Trophoblast cell (in vitro differentiated cells and primary cell): ENCODE data around the gene SS18L1.
A peak's percentile ranks its signal among the peaks of the same experiment; 100 is the strongest.

Experiments
- DNase-seq, 2 donors: peaks; one replicate each; pipeline ENCODE4 v3.0.0-alpha.2; 2016
- H2AFZ ChIP-seq: 2 replicates; pipeline ENCODE4 v1.6.1; 2013; ENCODE audit warnings: low read length, moderate library complexity, mild to moderate bottlenecking; ENCODE audit not compliant: insufficient read depth, poor library complexity
- H2AK5ac ChIP-seq: 2 replicates; pipeline ENCODE4 v1.6.1; 2013; ENCODE audit warnings: mild to moderate bottlenecking, low read length
- H2BK120ac ChIP-seq: 2 replicates; pipeline ENCODE4 v1.6.1; 2013; ENCODE audit warnings: low read length, mild to moderate bottlenecking, moderate library complexity; ENCODE audit not compliant: insufficient read depth, poor library complexity
- H2BK12ac ChIP-seq: 2 replicates; pipeline ENCODE4 v1.6.1; 2013; ENCODE audit warnings: mild to moderate bottlenecking, low read length, moderate library complexity
- H2BK5ac ChIP-seq: 2 replicates; pipeline ENCODE4 v1.6.1; 2013; ENCODE audit warnings: low read length, low read depth, moderate library complexity, mild to moderate bottlenecking; ENCODE audit not compliant: poor library complexity
- H3K14ac ChIP-seq: 2 replicates; pipeline ENCODE4 v1.6.1; 2013; ENCODE audit warnings: mild to moderate bottlenecking, low read length
- H3K18ac ChIP-seq: 2 replicates; pipeline ENCODE4 v1.6.1; 2013; ENCODE audit warnings: mild to moderate bottlenecking, low read length
- H3K23ac ChIP-seq: 2 replicates; pipeline ENCODE4 v1.6.1; 2013; ENCODE audit warnings: low read length
- H3K27ac ChIP-seq: 2 replicates; pipeline ENCODE4 v1.5.1; 2013; ENCODE audit warnings: low read depth, mild to moderate bottlenecking, inconsistent platforms, low read length, moderate library complexity
- H3K27me3 ChIP-seq: 2 replicates; pipeline ENCODE4 v1.6.1; 2013; ENCODE audit warnings: inconsistent platforms, mild to moderate bottlenecking, low read length, moderate library complexity; ENCODE audit not compliant: insufficient read depth
- H3K36me3 ChIP-seq, 2 experiments: 1 replicate in 1 of 2; 2 replicates in 1 of 2; pipeline ENCODE4 v1.6.1; 2013; ENCODE audit warnings: low read length in 2 of 2, mild to moderate bottlenecking in 2 of 2, moderate library complexity in 1 of 2; ENCODE audit not compliant: insufficient read depth in 2 of 2, control insufficient read depth in 1 of 2
- H3K4ac ChIP-seq: 2 replicates; pipeline ENCODE4 v1.6.1; 2013; ENCODE audit warnings: low read depth, mild to moderate bottlenecking, low read length, moderate library complexity
- H3K4me1 ChIP-seq, 2 experiments: 1 replicate in 1 of 2; 2 replicates in 1 of 2; pipeline ENCODE4 v1.6.1; 2013; ENCODE audit warnings: low read length in 2 of 2, mild to moderate bottlenecking in 2 of 2, moderate library complexity in 1 of 2; ENCODE audit not compliant: insufficient read depth in 2 of 2, control insufficient read depth in 1 of 2
- H3K4me2 ChIP-seq: 2 replicates; pipeline ENCODE4 v1.6.1; 2013; ENCODE audit warnings: inconsistent platforms, mild to moderate bottlenecking, low read length, moderate library complexity
- H3K4me3 ChIP-seq: 2 replicates; pipeline ENCODE4 v1.5.1; 2013; ENCODE audit warnings: mild to moderate bottlenecking, low read depth, low read length, inconsistent platforms
- H3K79me1 ChIP-seq: one replicate; pipeline ENCODE4 v1.6.1; 2013; ENCODE audit warnings: low read length
- H3K79me2 ChIP-seq: 2 replicates; pipeline ENCODE4 v1.6.1; 2013; ENCODE audit warnings: low read length, mild to moderate bottlenecking; ENCODE audit not compliant: control insufficient read depth, insufficient read depth, poor library complexity
- H3K9ac ChIP-seq: 2 replicates; pipeline ENCODE4 v1.6.1; 2013; ENCODE audit warnings: mild to moderate bottlenecking, low read length
- H3K9me3 ChIP-seq: 2 replicates; pipeline ENCODE4 v1.6.1; 2013; ENCODE audit warnings: low read depth, mild to moderate bottlenecking, control low read depth, inconsistent platforms, low read length; ENCODE audit not compliant: insufficient read depth
- H4K12ac ChIP-seq: 2 replicates; pipeline ENCODE4 v1.6.1; 2013; ENCODE audit warnings: low read depth, mild to moderate bottlenecking, low read length, moderate library complexity
- H4K8ac ChIP-seq: 2 replicates; pipeline ENCODE4 v1.6.1; 2013; ENCODE audit warnings: low read depth, mild to moderate bottlenecking, low read length, moderate library complexity
- H4K91ac ChIP-seq: one replicate; pipeline ENCODE4 v1.6.1; 2013; ENCODE audit warnings: low read depth, mild to moderate bottlenecking, low read length, moderate library complexity
- WGBS: extraction: QIAGEN DNeasy Blood & Tissue Kit; methylation state at CpG from one replicate; pipeline ENCODE4 v1.1.7; 2013; ENCODE audit warnings: missing lambda C conversion rate; ENCODE audit not compliant: insufficient read length, insufficient coverage; ENCODE audit errors: extremely low coverage; 5-methylcytosine and 5-hydroxymethylcytosine counted together

SS18L1 gene

GRCh38 chr20:62119115-62119514, 24.5 kb upstream of the SS18L1 start:
- no peak overlapping the region for H3K23ac ChIP-seq
- H3K4me1 ChIP-seq, result peaks cover 8 to 9% of the 10 kb centered on the region in 2 experiments
- H3K4ac ChIP-seq, result no peak overlapping the region
- H2BK120ac ChIP-seq, result no peak overlapping the region
- no peak for DNase-seq
- no peak overlapping the region for H2AK5ac ChIP-seq
- H3K9me3 ChIP-seq, result no peaks in the 10 kb centered on the region
- no peaks in the 10 kb centered on the region for H3K27me3 ChIP-seq
- H3K4me2 ChIP-seq, result no peak overlapping the region
- no CpG with 5 or more reads among the region's 5 CpGs for WGBS
- H2BK5ac ChIP-seq, result no peak overlapping the region
- H3K79me2 ChIP-seq, result peaks cover 12% of the 10 kb centered on the region
- no peak overlapping the region for H3K18ac ChIP-seq
- H2BK12ac ChIP-seq, result no peak overlapping the region
- H3K14ac ChIP-seq, result no peak overlapping the region
- H3K79me1 ChIP-seq, result peaks cover 8% of the 10 kb centered on the region
- H4K12ac ChIP-seq, result no peak overlapping the region
- no peaks in the 10 kb centered on the region for H3K36me3 ChIP-seq
- no peak overlapping the region for H2AFZ ChIP-seq
- H3K9ac ChIP-seq, result no peak overlapping the region
- H4K8ac ChIP-seq, result no peak overlapping the region
- H4K91ac ChIP-seq, result no peak overlapping the region
- H3K27ac ChIP-seq, result no peak overlapping the region
- no peak overlapping the region for H3K4me3 ChIP-seq

GRCh38 chr20:62119591-62120364, 23.8 kb upstream of the SS18L1 start:
- WGBS, result no CpG with 5 or more reads among the region's 10 CpGs
- H4K8ac ChIP-seq, result no peak overlapping the region
- DNase-seq, result no peak

GRCh38 chr20:62120365-62120762, 23.2 kb upstream of the SS18L1 start:
- H3K4me1 ChIP-seq, result peaks cover 9% of the 10 kb centered on the region in 2 experiments
- no peak overlapping the region for H4K91ac ChIP-seq
- no peak overlapping the region for H3K14ac ChIP-seq
- no peak overlapping the region for H2AK5ac ChIP-seq
- H3K9ac ChIP-seq, result no peak overlapping the region
- H2BK5ac ChIP-seq, result no peak overlapping the region
- H3K36me3 ChIP-seq, result peaks cover 10% of the 10 kb centered on the region in 2 experiments
- no peak overlapping the region for H2AFZ ChIP-seq
- no CpG with 5 or more reads among the region's 5 CpGs for WGBS
- no peak overlapping the region for H2BK120ac ChIP-seq
- no peak overlapping the region for H4K12ac ChIP-seq
- H3K4me2 ChIP-seq, result no peak overlapping the region
- H3K4me3 ChIP-seq, result no peak overlapping the region
- DNase-seq, result no peak
- no peak overlapping the region for H3K4ac ChIP-seq
- no peak overlapping the region for H4K8ac ChIP-seq
- no peak overlapping the region for H3K23ac ChIP-seq
- H3K79me2 ChIP-seq, result peaks cover 15% of the 10 kb centered on the region
- peaks cover 8% of the 10 kb centered on the region for H3K79me1 ChIP-seq
- no peaks in the 10 kb centered on the region for H3K9me3 ChIP-seq
- H3K27ac ChIP-seq, result no peak overlapping the region
- H3K27me3 ChIP-seq, result no peaks in the 10 kb centered on the region
- H3K18ac ChIP-seq, result no peak overlapping the region
- no peak overlapping the region for H2BK12ac ChIP-seq

More at GRCh38 chr20:62119591-62120364, 23.8 kb upstream of the SS18L1 start:
- no peak overlapping the region for H2BK5ac ChIP-seq
- H4K12ac ChIP-seq, result no peak overlapping the region
- H2AFZ ChIP-seq, result no peak overlapping the region
- peaks cover 15% of the 10 kb centered on the region for H3K79me2 ChIP-seq
- H3K36me3 ChIP-seq, result peaks cover 5% of the 10 kb centered on the region in 2 experiments
- H3K18ac ChIP-seq, result no peak overlapping the region
- H3K9ac ChIP-seq, result no peak overlapping the region
- H3K4me3 ChIP-seq, result no peak overlapping the region
- H3K9me3 ChIP-seq, result no peaks in the 10 kb centered on the region
- peaks cover 9% of the 10 kb centered on the region in 2 experiments for H3K4me1 ChIP-seq
- H2AK5ac ChIP-seq, result no peak overlapping the region
- no peak overlapping the region for H3K23ac ChIP-seq
- peaks cover 8% of the 10 kb centered on the region for H3K79me1 ChIP-seq
- H2BK12ac ChIP-seq, result no peak overlapping the region
- H3K27ac ChIP-seq, result no peak overlapping the region
- no peak overlapping the region for H2BK120ac ChIP-seq
- no peak overlapping the region for H3K4ac ChIP-seq
- no peak overlapping the region for H3K14ac ChIP-seq
- no peak overlapping the region for H4K91ac ChIP-seq
- no peak overlapping the region for H3K4me2 ChIP-seq
- no peaks in the 10 kb centered on the region for H3K27me3 ChIP-seq

GRCh38 chr20:62120990-62121775, 22.4 kb upstream of the SS18L1 start:
- no peaks in the 10 kb centered on the region for H3K27me3 ChIP-seq
- H3K4ac ChIP-seq, result peak overlapping the region; percentile 19
- peak; percentile 32 to 57 for DNase-seq
- peak overlapping the region; percentile 39 for H3K9ac ChIP-seq
- no peak overlapping the region for H2AK5ac ChIP-seq
- peak overlapping the region; percentile 87 for H3K4me2 ChIP-seq
- H2BK12ac ChIP-seq, result no peak overlapping the region
- H3K4me3 ChIP-seq, result peak overlapping the region; percentile 76
- peak overlapping the region; percentile 84 for H3K27ac ChIP-seq
- H3K18ac ChIP-seq, result peak overlapping the region; percentile 60
- peak overlapping the region; percentile 83 for H4K8ac ChIP-seq
- H2BK120ac ChIP-seq, result no peak overlapping the region
- no peak overlapping the region for H4K12ac ChIP-seq
- H3K36me3 ChIP-seq, result peaks cover 16 to 17% of the 10 kb centered on the region in 2 experiments
- peaks cover 15% of the 10 kb centered on the region for H3K79me2 ChIP-seq
- H3K79me1 ChIP-seq, result peaks cover 8% of the 10 kb centered on the region
- WGBS, result no CpG with 5 or more reads among the region's 45 CpGs
- peak overlapping the region; percentile 66 for H4K91ac ChIP-seq
- H2BK5ac ChIP-seq, result peak overlapping the region; percentile 28
- H2AFZ ChIP-seq, result peak overlapping the region; percentile 48
- peaks cover 12% of the 10 kb centered on the region in 2 experiments for H3K4me1 ChIP-seq
- peak overlapping the region; percentile 68 for H3K14ac ChIP-seq
- H3K23ac ChIP-seq, result no peak overlapping the region
- no peaks in the 10 kb centered on the region for H3K9me3 ChIP-seq
